ENCODE data around the gene TNMD.

GRCh38 chrX:100600340-100600739 is 15.6 kb downstream of the TNMD start:
- TF ChIP-seq RCOR1 (IDR thresholded peaks at IDR 0.05; ENCODE audit: low read length) (no peak), CTCF (IDR thresholded peaks at IDR 0.05) (no peak), SIN3A (IDR thresholded peaks at IDR 0.05; ENCODE audit: borderline replicate concordance, low read depth, low read length) (no peak)
